GM12872 (cell line): ENCODE data around the gene TRIM45.

Source experiments
- TF ChIP-seq, protein P1 (sequence below): IDR thresholded peaks from 3 replicates; pipeline ENCODE4 v1.5.1; 2011; ENCODE audit warnings: low read depth, mild to moderate bottlenecking, low read length, moderate library complexity; ENCODE audit not compliant: insufficient read depth

Gene TRIM45

DNA sequence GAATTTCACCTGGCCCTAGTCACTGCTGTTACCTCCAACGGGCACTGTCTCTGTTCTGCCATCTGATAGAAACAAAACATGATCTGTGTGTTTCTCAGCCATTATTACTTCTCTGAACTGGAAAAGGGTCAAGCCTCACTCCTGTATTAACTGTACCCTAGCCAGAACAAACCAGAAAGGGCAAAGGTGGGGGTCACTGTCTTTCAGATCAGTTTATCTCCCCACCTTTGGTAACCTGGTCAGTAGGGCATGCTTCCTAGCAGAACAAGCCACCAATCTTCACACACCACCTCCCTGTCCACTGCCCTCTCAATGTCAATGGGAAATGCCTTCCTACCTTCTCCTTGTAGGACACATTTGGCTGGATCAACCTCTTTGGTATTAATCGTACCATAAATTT lies 3.9 kb downstream of the TRIM45 start:
- TF ChIP-seq, protein P1, sequence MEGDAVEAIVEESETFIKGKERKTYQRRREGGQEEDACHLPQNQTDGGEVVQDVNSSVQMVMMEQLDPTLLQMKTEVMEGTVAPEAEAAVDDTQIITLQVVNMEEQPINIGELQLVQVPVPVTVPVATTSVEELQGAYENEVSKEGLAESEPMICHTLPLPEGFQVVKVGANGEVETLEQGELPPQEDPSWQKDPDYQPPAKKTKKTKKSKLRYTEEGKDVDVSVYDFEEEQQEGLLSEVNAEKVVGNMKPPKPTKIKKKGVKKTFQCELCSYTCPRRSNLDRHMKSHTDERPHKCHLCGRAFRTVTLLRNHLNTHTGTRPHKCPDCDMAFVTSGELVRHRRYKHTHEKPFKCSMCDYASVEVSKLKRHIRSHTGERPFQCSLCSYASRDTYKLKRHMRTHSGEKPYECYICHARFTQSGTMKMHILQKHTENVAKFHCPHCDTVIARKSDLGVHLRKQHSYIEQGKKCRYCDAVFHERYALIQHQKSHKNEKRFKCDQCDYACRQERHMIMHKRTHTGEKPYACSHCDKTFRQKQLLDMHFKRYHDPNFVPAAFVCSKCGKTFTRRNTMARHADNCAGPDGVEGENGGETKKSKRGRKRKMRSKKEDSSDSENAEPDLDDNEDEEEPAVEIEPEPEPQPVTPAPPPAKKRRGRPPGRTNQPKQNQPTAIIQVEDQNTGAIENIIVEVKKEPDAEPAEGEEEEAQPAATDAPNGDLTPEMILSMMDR: no peak

DNA sequence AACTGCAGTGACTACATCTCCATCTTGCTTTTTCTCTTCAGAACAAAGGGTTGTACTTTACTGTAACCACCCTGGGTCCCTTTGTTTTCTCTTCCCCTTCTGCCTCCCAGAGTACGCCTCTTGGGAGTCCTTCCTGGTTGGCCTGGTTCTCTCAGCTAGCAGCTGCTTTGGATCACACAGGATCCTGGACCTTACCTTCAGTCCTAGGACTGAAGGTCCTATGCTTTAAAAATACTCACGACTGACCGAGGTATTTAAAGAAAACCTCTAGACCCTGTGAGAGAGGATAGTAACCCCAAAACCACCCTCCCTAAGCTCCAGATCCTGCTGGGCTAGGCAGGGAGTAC lies 4.8 kb downstream of the TRIM45 start:
- TF ChIP-seq, protein P1: no peak

DNA sequence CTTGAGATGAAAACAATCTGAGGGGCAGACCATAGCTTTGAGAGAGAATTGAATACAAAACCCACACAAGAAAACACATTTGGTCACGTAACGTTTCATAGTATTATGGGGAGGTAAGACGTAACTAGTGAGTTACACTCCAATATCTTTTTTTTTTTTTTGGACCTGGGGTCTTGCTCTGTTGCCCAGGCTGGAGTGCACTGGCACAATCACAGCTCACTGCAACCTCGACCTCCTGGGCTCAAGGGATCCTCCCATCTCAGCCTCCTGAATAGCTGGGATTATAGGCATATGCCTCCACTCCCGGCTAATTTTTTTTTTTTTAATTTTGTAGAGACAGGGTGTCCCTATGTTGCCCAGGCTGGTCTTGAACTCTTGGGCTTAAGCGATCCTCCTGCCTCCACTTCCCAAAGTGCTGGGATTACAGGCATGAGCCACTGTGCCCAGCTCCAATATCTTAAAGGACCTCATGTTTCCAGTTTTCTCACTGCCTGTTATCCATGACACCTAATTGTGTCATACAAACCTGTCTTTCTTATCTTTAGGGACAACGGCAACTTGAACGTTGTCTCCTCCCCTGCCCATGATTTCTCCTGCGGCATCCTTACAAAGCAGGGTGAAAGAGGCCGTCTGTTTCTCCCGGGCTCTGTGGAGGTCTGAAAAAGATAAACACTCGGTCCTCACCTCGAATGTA lies 5.3 kb downstream of the TRIM45 start:
- TF ChIP-seq, protein P1: no peak

DNA sequence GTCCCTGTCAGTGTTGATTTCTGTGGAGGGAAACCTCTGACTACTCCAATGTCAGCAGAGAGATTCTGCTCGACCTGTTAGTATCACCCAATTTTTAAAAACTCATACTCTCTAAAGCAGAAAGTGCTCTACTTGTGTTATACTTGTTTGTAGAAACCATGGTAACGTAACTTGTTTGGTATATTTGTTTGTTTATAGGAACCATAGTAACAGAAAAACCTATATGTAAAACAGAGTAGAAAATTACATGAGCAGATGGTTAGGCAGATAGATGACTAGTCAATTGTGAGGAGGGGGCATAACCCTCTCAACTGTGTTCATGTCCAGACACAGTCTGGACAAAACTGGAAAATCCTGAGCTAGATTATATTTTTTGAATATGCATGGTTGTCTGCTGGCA lies 6.7 kb downstream of the TRIM45 start:
- TF ChIP-seq, protein P1: no peak

DNA sequence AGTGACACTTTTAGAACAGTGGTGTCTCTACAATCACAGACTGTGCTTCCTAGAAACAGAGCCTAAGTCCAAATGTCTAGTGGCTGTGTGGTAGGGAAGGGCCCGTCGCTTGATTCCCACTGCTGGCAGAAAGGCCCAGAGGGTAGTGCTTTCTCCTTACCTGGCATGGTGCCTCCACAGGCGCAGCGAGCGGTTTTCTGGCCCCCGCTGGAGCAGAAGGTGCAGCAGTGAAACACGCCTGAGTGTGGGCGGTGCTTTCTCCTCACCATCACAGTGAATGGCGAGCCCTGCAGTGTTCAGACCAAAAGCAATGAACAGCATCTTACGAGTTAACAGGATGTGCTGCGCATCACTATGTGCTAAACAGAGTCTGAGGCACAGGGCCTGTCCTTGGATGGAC lies 8.3 kb downstream of the TRIM45 start:
- TF ChIP-seq, protein P1: no peak

DNA sequence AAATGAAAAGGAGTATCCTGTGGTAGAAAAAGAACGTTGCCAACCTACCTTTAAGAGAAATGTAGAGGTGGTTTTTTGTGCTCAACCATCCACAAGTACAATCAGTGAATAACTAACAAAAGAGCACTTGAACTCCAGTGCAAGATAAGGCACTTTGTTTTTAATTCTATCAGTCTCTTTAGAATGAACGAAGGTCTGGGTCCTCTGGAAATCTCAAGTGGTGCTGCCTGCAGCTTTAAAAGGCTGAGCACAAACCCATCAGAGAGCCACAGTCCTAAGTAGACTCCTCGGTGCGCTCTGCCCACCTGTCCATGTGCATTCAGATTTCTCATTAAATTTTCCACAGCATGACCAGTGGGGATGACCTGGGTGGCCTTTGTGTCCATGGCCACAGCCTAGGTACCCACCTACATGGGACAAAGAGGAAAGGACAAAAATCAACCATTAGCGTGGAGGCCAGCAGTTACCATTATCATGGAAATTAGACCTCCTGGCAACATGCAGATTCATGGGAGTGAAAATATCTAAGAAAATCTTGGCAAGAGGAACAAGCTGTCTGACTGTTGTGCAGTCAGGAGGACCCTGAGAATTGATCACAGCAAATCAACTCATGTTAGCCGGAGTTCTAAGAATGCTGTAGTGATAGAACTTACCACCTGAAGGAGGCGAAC lies 9.4 kb downstream of the TRIM45 start:
- TF ChIP-seq, protein P1: no peak

DNA sequence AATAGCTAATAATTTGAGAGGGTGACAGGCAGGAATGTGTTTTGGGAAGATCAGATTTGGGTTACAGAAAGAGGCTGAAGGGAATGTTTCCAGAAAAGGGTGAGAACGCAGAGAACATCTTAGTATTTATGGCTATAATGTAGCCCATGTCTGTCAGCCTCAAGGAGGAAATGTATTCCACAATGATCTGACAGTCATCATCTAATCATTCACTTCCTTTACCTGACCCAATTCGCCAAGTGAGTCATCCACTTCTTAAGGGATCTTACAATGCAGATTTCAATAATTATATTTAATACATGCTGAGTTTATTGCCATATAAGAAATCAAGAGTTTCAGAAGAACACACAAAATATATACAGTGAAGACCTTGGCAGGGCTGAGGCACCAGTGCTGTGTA lies 10.8 kb downstream of the TRIM45 start:
- TF ChIP-seq, protein P1: no peak
